Keratinocyte (primary cell): Measurements from ENCODE around the gene PARD3.

Experiments
- CTCF ChIP-seq, 3 experiments: IDR thresholded peaks in 1 of 3; conservative IDR thresholded peaks in 1 of 3; optimal IDR thresholded peaks in 1 of 3; 2 replicates in 2 of 3; 3 replicates in 1 of 3; pipeline versions ENCODE3 to v1.5.1; 2011; ENCODE audit warnings: low read length in 3 of 3, mild to moderate bottlenecking in 3 of 3, moderate library complexity in 2 of 3, control low read depth in 1 of 3, inconsistent platforms in 1 of 3; ENCODE audit not compliant: insufficient read depth in 2 of 3; ENCODE audit errors: extremely low read depth in 1 of 3
- EZH2 ChIP-seq: IDR thresholded peaks from one replicate; pipeline ENCODE4 v1.6.1; 2012; ENCODE audit warnings: inconsistent platforms, mild to moderate bottlenecking, low read length, moderate library complexity

- TF ChIP-seq CTCF (optimal IDR thresholded peaks at IDR 0.05 in 1 of 3, IDR thresholded peaks at IDR 0.05 in 1 of 3, conservative IDR thresholded peaks at IDR 0.05 in 1 of 3; ENCODE audit: extremely low read depth in 1 of 3, insufficient read depth in 2 of 3, low read length in 3 of 3) = no peak
- TF ChIP-seq EZH2 = no peak
Observed at GRCh38 chr10:34797155-34797554, 17.9 kb downstream of the PARD3 start.
